Chondrocyte (in vitro differentiated cells): ENCODE measurements around the gene GRIK2. TPM values are rescaled to one million over a fixed set of nuclear protein-coding genes. Genes with fewer than 3 reads are reported as not detected.

ENCODE experiments used
- DNase-seq: peaks from one replicate; pipeline ENCODE4 v3.0.0; 2021; ENCODE audit warnings: mixed read lengths, low spot score
- H3K27ac Mint-ChIP-seq: one replicate; pipeline ENCODE4 v1.8.0; 2021; ENCODE audit warnings: mild to moderate bottlenecking, moderate library complexity, mixed read lengths; ENCODE audit not compliant: unreplicated experiment
- H3K27me3 Mint-ChIP-seq: 2 replicates; pipeline ENCODE4 v1.8.0; 2021; ENCODE audit warnings: low read depth, mixed read lengths
- H3K36me3 Mint-ChIP-seq: 2 replicates; pipeline ENCODE4 v1.8.0; 2021; ENCODE audit warnings: low read depth, mixed read lengths
- H3K4me1 Mint-ChIP-seq: 2 replicates; pipeline ENCODE4 v1.8.0; 2021; ENCODE audit warnings: low read depth, mild to moderate bottlenecking, mixed read lengths
- H3K4me3 Mint-ChIP-seq: one replicate; pipeline ENCODE4 v1.8.0; 2021; ENCODE audit warnings: mild to moderate bottlenecking, moderate library complexity, mixed read lengths; ENCODE audit not compliant: unreplicated experiment
- H3K9me3 Mint-ChIP-seq: 2 replicates; pipeline ENCODE4 v1.8.0; 2021; ENCODE audit warnings: low read depth, mixed read lengths
- total RNA-seq: library from RNA; stranded (reverse); gene quantifications from 3 replicates; pipeline ENCODE4 v1.2.1, GENCODE V29; 2021
- TF ChIP-seq, protein P1 (sequence below): fragments of 200-600 bp; sonication (generic); IDR thresholded peaks from 2 replicates; pipeline ENCODE4 v1.5.0; 2021; ENCODE audit warnings: antibody characterized with exemption, mild to moderate bottlenecking, moderate library complexity

GRIK2 gene
- total RNA-seq, 1 donor from 2014 or later = 8.2 TPM

DNA sequence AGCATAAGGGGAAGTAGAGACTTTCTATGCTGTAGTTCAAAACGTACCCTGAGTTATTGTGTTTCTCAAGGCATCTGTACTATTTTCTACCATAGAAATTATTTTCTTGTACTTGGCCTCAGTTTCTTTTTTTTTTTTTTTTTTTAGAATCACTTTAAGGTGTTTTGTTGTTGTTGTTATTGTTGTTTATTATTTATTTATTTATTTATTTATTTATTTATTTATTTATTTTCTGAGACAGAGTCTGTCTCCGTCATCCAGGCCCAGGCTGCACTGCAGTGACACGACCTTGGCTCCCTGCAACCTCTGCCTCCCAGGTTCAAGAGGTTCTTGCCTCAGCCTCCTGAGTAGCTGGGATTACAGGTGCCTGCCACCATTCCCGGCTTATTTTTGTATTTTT, 179.1 kb downstream of the GRIK2 start:
- TF ChIP-seq, protein P1, sequence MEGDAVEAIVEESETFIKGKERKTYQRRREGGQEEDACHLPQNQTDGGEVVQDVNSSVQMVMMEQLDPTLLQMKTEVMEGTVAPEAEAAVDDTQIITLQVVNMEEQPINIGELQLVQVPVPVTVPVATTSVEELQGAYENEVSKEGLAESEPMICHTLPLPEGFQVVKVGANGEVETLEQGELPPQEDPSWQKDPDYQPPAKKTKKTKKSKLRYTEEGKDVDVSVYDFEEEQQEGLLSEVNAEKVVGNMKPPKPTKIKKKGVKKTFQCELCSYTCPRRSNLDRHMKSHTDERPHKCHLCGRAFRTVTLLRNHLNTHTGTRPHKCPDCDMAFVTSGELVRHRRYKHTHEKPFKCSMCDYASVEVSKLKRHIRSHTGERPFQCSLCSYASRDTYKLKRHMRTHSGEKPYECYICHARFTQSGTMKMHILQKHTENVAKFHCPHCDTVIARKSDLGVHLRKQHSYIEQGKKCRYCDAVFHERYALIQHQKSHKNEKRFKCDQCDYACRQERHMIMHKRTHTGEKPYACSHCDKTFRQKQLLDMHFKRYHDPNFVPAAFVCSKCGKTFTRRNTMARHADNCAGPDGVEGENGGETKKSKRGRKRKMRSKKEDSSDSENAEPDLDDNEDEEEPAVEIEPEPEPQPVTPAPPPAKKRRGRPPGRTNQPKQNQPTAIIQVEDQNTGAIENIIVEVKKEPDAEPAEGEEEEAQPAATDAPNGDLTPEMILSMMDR = no peak
- DNase-seq = no peak
- Mint-ChIP-seq H3K9me3 (no peaks in the 10 kb centered on the region), H3K27ac (no peak overlapping the region), H3K4me3 (no peak overlapping the region), H3K27me3 (no peaks in the 10 kb centered on the region), H3K4me1 (no peaks in the 10 kb centered on the region), H3K36me3 (no peaks in the 10 kb centered on the region)

DNA sequence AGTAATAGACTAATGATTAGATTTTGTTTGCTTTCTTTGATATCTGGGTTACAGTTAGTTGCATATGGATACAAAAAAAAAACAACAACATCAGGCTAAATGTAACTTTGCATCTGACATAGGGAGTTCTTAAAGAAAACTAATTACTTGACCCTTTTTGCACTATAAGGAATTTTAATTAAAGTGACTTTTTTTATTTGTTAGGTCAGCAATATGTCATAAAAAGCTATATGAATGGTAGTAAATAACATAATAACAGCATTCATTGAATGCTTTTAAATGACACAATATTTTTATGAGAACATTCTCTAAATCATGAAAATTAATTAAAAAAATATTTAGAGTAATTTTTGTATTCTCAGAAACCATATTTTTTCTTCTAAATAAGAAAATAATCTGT, 183.6 kb downstream of the GRIK2 start:
- DNase-seq = no peak
- TF ChIP-seq, protein P1 = no peak
- Mint-ChIP-seq H3K27me3 (no peaks in the 10 kb centered on the region), H3K4me1 (no peaks in the 10 kb centered on the region), H3K27ac (no peak overlapping the region), H3K4me3 (no peak overlapping the region), H3K9me3 (peaks cover 3% of the 10 kb centered on the region), H3K36me3 (no peaks in the 10 kb centered on the region)

DNA sequence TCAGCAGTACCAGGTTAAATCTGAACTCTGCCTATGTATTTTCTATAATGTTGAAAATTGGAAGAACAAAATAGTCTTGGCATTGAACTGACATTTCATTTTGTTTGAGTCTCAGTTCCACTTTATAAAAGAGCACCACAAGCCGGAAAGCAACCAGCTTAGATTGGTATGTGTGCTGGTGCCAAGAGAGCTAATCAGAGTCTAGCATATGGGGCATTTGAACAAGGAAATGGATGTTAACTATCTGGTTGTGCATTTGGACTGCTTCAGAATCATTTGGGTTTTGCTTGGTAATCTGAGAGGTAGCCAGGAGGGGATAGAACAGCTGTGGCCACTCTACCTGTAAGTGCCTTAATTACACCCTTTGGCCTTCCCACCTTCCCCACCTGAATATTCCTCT, 184.8 kb downstream of the GRIK2 start:
- H3K4me1 Mint-ChIP-seq = no peaks in the 10 kb centered on the region
- no peak for DNase-seq
- no peaks in the 10 kb centered on the region for H3K27me3 Mint-ChIP-seq
- no peak overlapping the region for H3K27ac Mint-ChIP-seq
- H3K9me3 Mint-ChIP-seq = peaks cover 3% of the 10 kb centered on the region
- H3K36me3 Mint-ChIP-seq = no peaks in the 10 kb centered on the region
- H3K4me3 Mint-ChIP-seq = no peak overlapping the region
- TF ChIP-seq, protein P1 = no peak

DNA sequence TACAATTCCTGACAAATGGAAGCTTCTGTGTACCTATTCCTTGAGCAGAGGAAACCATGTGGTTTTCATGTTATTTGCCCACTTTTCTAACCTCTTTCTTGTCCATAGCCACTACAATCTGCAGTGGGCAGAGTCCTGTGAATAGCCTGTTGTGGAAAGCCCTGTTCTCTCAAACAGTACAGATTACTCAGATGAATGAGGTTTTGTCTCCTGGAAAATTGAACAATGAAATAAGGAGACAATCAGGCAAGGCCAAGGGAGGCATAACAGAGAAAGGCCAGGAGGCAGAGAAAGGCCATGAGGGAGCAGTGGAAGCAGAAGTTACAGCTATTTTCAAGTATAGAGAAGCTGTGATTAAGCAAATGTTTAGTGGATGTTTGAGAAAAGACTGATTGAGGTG, 189.3 kb downstream of the GRIK2 start:
- Mint-ChIP-seq H3K27me3 (no peaks in the 10 kb centered on the region), H3K36me3 (no peaks in the 10 kb centered on the region), H3K4me1 (no peaks in the 10 kb centered on the region), H3K27ac (no peak overlapping the region), H3K4me3 (no peak overlapping the region), H3K9me3 (peaks cover 3% of the 10 kb centered on the region)
- DNase-seq = no peak
- TF ChIP-seq, protein P1 = no peak

DNA sequence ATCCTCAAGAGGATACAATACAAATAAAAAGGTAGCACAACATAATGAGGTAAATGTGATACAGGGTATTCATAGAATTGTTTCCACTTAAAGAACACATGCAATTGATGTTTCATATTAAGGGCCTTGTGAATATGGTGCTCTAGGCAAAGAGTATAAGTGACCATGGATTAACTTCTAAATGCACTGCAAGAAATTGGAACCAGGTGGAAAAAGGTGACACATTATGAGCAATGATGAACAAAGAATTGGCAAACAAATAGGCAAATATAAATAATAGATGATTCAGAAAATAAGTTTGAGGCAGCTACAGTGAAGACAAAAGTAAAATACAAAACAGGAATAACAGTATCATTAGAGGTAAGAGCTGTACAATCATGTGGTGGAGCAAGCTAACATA, 192.0 kb downstream of the GRIK2 start:
- DNase-seq = no peak
- no peak overlapping the region for H3K27ac Mint-ChIP-seq
- no peaks in the 10 kb centered on the region for H3K27me3 Mint-ChIP-seq
- H3K36me3 Mint-ChIP-seq = no peaks in the 10 kb centered on the region
- no peak overlapping the region for H3K4me3 Mint-ChIP-seq
- H3K9me3 Mint-ChIP-seq = peaks cover 3% of the 10 kb centered on the region
- TF ChIP-seq, protein P1 = no peak
- no peaks in the 10 kb centered on the region for H3K4me1 Mint-ChIP-seq
